Anterior cingulate cortex (tissue), 58 donors: ENCODE measurements around the gene FCGR2B.
A peak's percentile ranks its signal among the peaks of the same experiment; 100 is the strongest.
"Not testable (repeated sequence)": the region's sequence is repeated elsewhere in the genome, so short reads cannot be mapped to it uniquely, and the experiment has no call there.

Source experiments
- DNase-seq, 58 donors: peaks; one replicate each; lab custom pipeline; 2025; lab: John Stamatoyannopoulos, UW

The FCGR2B gene

DNA sequence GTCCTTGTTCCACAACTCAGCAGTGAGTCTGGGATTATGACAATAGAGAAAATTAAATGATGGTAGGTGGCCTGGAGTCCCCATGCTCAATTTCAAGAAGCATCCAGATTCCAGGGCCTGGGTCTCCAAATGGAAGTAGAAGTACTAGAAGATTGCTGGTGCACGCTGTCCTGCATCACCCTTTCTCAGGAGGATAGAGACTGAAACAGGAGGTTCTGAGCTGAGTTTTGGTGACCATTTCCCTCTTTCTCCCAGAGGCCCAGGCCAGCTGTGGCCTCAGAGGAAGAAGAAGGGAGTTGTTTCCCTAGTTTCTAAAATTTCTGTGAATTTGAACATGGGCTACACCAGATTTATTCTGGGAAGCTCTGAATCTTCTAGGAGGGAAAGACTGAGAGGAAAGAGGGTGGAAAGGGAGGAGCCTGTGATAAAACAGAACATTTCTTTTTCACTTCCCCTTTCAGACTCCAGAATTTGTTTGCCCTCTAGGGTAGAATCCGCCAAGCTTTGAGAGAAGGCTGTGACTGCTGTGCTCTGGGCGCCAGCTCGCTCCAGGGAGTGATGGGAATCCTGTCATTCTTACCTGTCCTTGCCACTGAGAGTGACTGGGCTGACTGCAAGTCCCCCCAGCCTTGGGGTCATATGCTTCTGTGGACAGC lies at the start of gene FCGR2B:
Gene FCGR2B (plus strand): TSS at position 460 of the 656 bp plus-strand sequence. CDS start 99 bp downstream, at position 559.
- not testable (repeated sequence) for DNase-seq

DNA sequence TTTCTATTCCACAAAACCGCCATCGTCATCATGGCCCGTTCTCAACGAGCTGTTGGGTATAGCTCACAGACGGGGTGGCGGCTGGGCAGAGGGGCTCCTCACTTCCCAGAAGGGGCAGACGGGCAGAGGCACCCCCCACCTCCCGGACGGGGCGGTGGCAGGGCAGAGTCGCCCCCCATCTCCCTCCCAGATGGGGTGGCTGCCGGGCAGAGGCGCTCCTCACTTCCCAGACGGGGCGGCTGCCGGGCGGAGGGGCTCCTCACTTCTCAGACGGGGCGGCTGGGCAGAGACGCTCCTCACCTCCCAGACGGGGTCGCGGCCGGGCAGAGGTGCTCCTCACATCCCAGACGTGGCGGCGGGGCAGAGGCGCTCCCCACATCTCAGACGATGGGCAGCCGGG lies 46.5 kb upstream of the FCGR2B start:
- not testable (repeated sequence) for DNase-seq

DNA sequence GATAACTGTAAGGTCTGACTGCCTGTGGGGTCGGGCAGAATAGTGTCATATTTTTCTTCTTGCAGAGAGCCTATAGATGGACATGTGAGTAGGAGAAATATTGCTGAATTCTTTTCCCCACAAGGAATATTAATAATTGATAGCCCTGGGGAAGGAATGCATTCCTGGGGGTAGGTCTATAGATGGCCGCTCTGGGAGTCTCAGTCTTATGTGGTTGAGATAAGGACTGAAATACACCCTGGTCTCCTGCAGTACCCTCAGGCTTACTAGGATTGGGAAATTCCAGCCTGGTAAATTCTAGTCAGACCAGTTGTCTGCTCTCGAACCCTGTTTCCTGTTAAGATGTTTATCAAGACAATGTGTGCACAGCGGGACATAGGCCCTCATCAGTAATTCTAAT lies 44.4 kb upstream of the FCGR2B start:
- DNase-seq: not testable (repeated sequence)

DNA sequence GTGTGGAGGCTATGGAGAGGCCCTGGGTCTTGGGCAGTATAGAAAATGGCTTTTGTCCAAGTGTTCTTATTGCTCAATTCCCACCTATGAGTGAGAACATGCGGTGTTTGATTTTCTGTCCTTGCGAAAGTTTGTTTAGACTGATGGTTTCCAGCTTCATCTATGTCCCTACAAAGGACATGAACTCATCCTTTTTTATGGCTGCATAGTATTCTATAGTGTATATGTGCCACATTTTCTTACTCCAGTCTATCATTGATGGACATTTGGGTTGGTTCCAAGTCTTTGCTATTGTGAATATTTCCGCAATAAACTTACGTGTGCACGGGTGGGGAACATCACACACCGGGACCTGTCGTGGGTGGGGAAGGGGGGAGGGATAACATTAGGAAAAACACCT lies 42.5 kb upstream of the FCGR2B start:
- not testable (repeated sequence) for DNase-seq

DNA sequence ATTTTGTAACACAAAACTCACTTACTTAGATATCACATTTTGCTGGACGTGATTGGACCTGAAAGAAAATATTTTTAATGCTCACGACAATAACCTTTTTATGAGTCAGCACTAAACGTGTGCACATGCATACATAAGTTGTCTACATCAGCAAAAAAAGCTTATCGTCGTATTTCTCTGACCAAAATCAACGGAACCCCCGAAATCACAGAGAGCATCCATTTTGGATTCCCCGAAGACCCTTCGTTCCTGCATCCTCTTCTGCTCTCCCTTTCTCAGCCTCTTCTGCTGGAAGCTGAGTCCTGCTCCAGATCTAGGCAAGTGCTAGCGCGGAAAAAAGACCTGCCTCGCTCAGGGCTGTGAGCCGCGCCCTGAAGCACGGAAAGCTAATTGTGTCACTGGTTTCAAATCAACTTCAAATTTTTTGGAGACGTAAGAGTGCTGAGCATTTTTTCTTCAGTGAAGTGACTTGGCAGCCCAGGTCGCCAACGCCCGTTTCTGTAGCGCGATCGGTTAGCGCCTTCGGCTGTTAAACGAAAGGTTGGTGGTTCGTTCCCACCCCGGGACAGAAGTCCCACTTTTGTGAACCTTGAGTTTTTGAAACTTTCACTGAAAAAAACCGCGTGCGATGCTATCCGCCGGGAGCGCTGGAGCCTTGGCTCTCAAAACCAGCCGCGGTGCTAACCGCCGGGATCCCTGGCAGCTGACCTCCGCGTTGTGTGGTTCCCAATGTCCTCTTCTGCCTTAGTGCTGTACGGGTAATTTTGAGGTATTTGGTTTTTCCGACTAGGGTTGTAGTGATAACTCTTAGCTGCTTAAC lies 41.6 kb upstream of the FCGR2B start:
- DNase-seq: peak in 57 of 58 donors; percentile 4 to 91 (median 61)

DNA sequence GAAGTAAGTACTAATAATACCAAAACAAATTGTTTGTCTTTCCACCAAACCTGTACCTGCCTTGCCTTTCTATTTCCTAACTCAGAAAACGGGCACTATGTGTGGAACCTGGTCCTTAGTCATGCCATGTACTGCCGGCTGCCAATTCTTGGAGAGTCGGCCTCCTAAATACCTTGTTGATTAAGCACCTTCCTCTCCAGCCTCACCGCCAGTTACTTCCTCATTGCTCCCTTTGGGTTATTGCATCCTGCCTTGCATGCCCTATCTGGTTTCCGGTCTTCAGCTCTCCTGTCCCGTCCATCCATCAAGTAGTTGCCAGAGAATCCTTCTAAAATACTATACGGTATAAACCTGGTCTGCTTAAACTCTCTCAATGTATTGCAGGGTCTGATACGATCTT lies 40.9 kb upstream of the FCGR2B start:
- not testable (repeated sequence) for DNase-seq

DNA sequence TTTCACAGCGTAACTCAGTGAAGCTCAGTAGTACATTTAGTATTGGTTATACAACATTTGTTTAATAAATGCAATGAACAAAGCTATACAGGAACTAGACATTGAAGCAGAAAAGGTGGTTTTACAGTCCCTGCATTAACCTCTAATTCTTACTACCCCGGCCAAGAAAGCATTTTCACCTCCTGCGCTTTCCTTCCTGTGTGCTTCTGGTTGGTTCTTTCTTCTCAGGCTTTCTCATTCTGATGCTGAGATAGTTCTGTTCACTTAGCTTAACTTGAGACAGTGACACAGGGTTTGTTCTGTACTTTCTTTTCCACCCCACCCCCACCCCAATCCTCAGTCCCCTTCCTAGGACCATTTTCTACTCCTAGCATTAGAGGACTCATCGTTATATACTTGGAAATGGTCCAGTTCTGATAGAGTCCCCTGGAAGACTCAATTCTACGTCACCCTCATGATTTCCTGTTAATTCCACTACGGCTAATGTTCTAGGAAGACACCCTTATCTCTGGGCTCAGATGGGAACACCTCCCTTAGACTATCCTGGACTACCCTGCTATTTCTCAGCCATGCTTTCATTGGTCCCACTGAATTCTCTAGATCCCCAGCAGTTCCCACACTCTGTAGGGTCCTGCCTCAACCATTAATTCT lies 39.4 kb upstream of the FCGR2B start:
- DNase-seq: not testable (repeated sequence)

DNA sequence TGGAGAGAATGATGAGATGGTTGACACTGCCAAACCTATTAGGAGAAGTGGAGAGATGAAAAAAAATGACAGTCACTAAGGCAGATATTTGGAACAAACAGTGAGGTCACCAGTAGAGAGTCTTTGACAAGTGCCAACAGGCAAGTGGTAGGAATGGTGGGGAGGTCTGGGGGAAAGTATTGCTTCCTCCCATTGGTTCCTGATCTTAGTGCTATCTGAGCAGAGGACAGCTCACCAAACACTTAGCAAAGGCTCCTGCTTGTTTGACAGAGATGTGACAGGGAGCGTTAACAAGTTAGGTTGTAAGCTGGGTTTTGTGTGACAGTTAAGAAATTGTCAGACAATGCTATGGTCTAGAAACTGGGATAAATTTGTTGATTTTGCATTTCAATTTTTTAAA lies 38.3 kb upstream of the FCGR2B start:
- not testable (repeated sequence) for DNase-seq

DNA sequence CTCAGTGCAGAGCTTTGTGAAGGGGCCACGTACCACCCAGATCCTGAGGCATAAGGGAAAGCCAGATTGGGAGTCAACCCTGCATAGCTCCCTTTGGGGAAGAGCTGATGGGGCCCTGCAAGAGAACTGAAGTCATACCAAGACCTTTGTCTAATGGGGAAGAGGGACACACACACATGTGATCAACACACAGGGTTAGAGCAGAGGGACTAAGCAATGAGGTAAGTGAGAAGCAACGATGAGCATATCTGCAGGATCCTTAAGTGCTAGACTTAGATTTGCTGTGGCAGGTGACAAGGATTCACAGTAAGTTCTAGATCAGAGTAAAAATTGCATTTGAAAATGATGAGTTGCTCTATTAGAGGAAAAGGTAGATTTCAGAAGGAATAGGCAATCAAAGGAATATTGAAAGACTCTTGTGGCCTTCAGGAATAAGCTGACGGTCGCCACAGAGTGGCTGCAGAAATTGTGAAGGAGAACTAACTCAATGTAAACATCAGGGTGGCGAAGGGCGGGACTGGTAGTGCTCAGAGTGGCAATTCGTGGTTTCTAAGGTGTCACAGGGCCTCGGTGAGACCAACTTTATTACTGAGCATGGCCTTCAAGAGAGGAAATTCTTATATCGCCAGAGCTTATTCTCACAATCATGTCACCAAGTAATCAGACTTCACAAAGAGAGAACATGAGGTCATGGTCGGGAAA lies 36.3 kb upstream of the FCGR2B start:
- DNase-seq: not testable (repeated sequence)

DNA sequence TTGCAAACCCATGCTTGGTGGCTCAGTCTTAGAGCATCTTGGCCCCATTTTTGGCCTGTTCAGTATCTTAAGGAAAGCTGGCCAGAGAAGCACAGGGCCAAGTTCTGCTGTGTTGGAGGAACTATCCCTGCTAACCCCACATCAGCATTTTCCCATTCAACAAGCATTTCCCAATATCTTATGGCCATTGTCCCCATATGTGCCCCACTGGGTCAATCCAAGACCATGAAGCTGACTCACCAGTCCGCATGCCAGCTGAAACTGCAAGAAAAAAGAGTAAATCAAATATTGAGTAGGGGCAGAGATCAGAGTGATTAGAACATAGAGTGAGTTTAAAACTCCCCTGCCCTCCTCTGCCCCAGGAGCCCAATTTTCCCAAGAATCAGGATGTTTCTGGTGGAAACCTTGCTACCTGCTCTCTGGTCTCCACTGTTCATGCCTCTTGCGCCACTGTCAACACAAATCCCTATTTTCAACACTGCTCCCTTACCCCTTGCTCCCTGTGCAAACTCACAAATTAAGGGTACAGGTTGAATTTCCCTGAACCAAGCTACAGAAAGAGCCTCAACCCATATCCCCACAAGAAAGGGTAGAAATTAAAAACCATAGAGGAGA lies 32.7 kb upstream of the FCGR2B start:
- not testable (repeated sequence) for DNase-seq

DNA sequence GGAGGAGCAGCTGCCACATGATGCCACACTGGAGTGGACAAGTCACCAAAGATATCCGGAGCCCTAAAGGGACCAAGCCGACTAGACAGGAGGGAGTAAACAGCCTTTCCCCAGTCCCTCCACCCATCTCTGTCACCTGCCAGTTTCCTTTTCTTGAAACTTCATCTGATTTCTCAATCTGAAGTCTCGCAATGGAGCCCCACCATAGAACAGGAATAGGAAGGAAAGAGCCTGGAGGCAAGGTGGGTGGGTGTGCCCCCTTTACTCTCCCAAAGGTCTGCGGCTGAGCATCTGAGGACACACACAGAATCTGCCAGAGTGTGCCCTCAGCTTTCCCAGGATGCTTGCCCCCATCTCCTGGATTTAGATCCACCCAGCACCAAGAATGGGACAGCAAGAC lies 31.9 kb upstream of the FCGR2B start, which contains the start of gene FCGR3B:
Gene FCGR3B (minus strand): TSS at position 101 of the 400 bp plus-strand sequence. CDS start 82 bp downstream, at position 19.
- DNase-seq: no peak

DNA sequence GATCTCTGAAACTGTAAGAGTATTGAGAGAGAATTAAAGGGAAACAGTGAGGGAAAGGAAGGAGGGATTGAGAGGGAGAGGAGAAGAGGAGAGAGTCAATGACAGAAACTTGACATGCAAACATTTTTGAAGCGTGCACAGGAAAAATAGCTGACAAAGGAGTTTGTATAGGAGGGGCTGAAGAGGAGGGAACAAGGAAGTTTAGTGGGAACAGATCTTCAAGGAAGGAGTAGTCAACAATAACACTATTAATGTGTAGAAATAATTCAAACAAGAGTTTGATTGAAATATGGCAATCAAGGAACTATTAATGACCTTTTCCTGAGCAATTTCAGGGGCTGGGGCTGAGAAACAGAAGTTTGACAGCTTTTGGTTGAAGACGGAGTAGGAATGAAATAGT lies 27.9 kb upstream of the FCGR2B start:
- DNase-seq: not testable (repeated sequence)

DNA sequence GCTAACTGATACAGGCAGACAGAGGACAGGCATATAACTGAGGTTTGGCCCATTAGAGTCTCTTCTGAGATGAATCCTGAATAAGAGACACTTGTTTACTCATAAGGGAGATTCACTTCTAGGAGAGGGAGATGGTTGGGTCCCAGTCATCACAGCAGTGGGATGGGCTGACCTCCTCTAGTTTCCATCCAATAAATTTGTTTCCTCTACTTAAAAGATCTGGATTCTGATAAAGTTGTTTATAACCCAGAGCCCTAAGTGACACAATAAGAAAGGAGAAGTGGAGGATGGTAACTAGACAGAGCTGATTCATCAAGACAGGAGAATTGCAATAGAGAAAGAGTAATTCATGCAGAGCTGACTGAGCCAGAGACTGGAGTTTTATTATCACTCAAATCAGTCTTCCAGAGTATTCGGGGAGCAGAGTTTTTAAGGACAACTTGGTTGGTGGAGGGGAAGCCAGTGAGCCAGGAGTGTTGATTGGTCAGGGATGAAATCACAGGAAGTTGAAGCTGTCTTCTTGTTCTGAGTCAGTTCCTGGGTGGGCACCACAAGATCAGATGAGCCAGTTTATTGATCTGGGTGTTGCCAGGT lies 26.7 kb upstream of the FCGR2B start:
- not testable (repeated sequence) for DNase-seq

DNA sequence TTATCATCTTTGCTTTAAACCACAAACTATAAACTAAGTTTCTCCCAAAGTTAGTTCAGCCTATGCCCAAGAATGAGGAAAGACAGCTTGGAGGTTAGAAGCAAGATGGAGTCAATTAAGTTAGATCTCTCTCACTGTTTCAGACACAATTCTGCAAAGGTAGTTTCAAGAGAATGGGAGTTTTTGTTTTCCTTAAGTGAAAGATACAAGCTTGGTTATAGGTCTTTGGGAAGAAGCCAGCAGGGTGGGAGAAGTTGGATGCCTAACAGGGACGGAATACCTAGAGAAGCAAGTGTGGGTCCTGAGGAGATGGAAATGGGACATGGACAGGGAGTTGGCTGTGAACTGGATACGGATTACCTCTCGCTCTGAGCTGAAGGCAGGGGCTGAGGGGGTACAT lies 26.0 kb upstream of the FCGR2B start:
- not testable (repeated sequence) for DNase-seq

DNA sequence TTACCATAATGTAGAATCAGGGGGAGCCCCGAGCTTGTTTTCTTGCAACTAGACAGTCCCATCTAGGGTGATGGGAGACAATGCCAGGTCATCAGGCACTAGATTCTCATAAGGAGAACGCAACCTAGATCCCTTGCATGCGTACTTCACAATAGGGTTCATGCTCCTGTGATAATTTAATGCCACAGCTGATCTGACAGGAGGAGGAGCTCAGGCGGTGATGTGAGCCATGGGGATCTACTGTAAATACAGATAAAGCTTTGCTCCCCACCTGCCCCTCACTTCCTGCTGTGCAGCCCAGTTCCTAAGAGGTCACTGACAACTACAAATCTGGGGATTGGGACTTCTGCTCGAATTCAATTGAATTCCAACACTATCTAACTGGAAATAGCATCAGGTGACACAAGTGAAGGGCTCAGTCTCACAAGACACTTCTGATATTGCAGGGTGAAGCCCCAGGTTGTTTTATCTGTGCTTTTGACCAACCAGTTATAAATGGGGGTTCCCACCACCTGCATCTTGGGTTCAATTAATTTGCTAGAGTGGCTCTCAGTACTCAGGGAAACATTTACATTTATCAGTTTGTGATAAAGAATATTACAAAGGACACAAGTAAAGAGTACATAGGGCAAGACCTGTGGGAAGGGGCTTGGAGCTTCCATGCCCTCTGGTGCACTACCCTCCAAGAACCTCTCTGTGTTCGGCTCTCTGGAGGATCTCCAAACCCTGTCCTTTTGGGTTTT lies 24.5 kb upstream of the FCGR2B start:
- DNase-seq: not testable (repeated sequence)

DNA sequence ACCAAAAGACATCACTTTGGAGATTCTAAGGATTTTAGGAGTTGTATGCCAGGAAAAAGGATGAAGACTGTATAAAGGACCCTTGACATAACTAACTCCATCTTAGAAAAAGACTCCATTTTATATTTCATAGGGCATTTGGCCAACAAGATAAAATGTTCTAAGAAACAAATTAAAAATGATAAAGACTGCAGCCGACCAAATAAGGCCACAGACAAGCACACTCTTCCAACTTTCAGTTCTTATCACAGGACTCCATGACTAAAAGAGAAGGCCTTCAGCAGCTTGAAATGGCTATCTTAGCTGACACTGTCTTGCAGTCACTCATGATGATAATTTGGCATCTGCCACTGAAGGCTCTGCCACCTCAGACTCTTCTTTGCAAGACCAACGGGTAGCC lies 23.7 kb upstream of the FCGR2B start:
- DNase-seq: not testable (repeated sequence)

DNA sequence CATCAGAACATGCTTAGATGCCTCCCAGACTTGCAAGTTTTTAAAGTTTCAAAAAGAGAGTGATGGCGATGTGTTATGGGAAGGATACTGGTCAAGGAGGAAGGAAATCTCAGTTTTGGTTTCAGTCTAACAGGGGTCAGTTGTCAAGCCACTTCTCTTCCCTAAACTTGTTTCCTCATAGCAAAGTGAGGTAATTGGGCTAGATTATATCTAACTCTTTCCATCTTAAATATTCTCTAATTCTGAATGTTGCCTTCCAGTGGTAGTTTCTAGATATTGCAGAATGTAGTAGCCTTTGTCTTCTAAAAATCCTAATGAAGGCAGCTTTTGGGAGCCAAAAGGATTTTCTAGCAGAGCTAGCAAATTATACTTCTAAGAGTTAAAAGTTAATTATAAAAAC lies 20.2 kb upstream of the FCGR2B start:
- DNase-seq: not testable (repeated sequence)

DNA sequence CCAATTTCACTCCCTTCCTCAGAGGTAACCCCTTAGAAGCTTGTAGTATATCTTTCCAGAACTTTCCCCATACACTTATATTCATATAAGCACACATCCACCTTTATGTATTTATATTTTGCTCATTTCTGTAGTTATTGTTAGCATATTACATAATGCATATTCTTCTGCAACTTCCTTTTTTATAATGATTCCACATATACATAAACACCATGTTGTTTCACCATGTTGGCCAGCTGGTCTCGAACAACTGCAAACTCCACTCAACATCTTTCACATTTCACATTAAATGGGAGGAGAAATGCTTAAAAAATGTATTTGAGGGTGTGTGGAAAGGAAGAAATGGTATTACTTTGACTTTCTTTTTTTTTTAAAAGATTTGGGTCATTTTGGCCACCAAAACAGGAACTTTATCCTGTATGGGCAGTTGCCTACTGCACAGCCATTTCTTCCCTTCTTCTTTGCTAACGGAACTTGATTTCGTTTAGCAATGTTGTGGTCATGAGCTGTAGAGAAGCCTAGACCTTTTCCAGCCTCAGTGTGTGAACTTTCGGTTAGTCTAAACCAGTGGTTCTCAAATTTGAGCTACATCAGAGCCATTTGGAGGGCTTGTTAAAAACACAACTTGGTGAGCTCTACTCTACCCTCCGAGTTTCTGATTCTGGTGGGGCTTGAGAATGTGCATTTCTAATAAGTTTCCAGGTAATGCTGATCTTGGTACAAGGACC lies 19.3 kb upstream of the FCGR2B start:
- DNase-seq: not testable (repeated sequence)
